Measurements from ENCODE around the gene C16orf78. TPM values are rescaled to one million over a fixed set of nuclear protein-coding genes. Genes with fewer than 3 reads are reported as not detected.

The C16orf78 gene
- total RNA-seq, 1 experiment from 2014 or later, result not detected

GRCh38 chr16:49333259-49333597 lies 40.4 kb upstream of the C16orf78 start:
- BruUV-seq (replicated peaks), result no TSS peak
- no peak overlapping the region for H3K4me2 ChIP-seq

GRCh38 chr16:49335828-49336227 lies 37.8 kb upstream of the C16orf78 start:
- intact Hi-C loops (cut with micrococcal nuclease; ENCODE audit: unreplicated experiment), result no loop called here
- no peaks in the 10 kb centered on the region for H3K9me3 ChIP-seq (ENCODE audit: insufficient read depth, low read depth)
- BruUV-seq (replicated peaks), result no TSS peak
- no peak overlapping the region for H2AFZ ChIP-seq
- H3F3A ChIP-seq (ENCODE audit: insufficient read depth, low read depth), result no peaks in the 10 kb centered on the region
- no peaks in the 10 kb centered on the region for H3K79me2 ChIP-seq (ENCODE audit: low read depth)
- CTCF ChIA-PET, result no interaction called here
- H3K4me3 ChIP-seq, result no peak overlapping the region
- H3K36me3 ChIP-seq (ENCODE audit: low read depth), result no peaks in the 10 kb centered on the region
- no peaks in the 10 kb centered on the region for H3K9me2 ChIP-seq (ENCODE audit: insufficient read depth)
- POLR2A ChIA-PET (ENCODE audit: unreplicated experiment), result no interaction called here
- no peak overlapping the region for H3K4me2 ChIP-seq
- H4K20me1 ChIP-seq (ENCODE audit: insufficient read depth), result no peaks in the 10 kb centered on the region
- no peaks in the 10 kb centered on the region for H3K4me1 ChIP-seq (replicated peaks; ENCODE audit: insufficient read depth)
- H3K27me3 ChIP-seq (ENCODE audit: insufficient read depth, low read depth), result peaks cover 31% of the 10 kb centered on the region
- no peak overlapping the region for H3K27ac ChIP-seq
- no peak for DNase-seq
- no peak for TF ChIP-seq CTCF (conservative IDR thresholded peaks at IDR 0.05)
- no peak for TF ChIP-seq EZH2 (IDR thresholded peaks at IDR 0.05; ENCODE audit: low read depth)

More at GRCh38 chr16:49333259-49333597, 40.4 kb upstream of the C16orf78 start:
- peaks cover 12% of the 10 kb centered on the region; the same call in 1 of the 2 replicates for H3K27me3 ChIP-seq (ENCODE audit: insufficient read depth, low read depth)
- H3K4me1 ChIP-seq (replicated peaks; ENCODE audit: insufficient read depth), result no peaks in the 10 kb centered on the region
- no peaks in the 10 kb centered on the region for H4K20me1 ChIP-seq (ENCODE audit: insufficient read depth)
- H3K79me2 ChIP-seq (ENCODE audit: low read depth), result no peaks in the 10 kb centered on the region
- H3K9me2 ChIP-seq (ENCODE audit: insufficient read depth), result no peaks in the 10 kb centered on the region
- intact Hi-C loops (cut with micrococcal nuclease; ENCODE audit: unreplicated experiment), result no loop called here
- CTCF ChIA-PET, result no interaction called here
- H3K27ac ChIP-seq, result no peak overlapping the region
- H3K36me3 ChIP-seq (ENCODE audit: low read depth), result no peaks in the 10 kb centered on the region
- DNase-seq, result no peak
- no peaks in the 10 kb centered on the region for H3K9me3 ChIP-seq (ENCODE audit: insufficient read depth, low read depth)
- no peak overlapping the region for H3K4me3 ChIP-seq
- H3F3A ChIP-seq (ENCODE audit: insufficient read depth, low read depth), result no peaks in the 10 kb centered on the region
- no peak overlapping the region for H2AFZ ChIP-seq
- TF ChIP-seq CTCF (conservative IDR thresholded peaks at IDR 0.05) (no peak), EZH2 (IDR thresholded peaks at IDR 0.05; ENCODE audit: low read depth) (no peak)
- POLR2A ChIA-PET (ENCODE audit: unreplicated experiment), result no interaction called here

- no peak for TF ChIP-seq CTCF (conservative IDR thresholded peaks at IDR 0.05)
- no peak for TF ChIP-seq EZH2 (IDR thresholded peaks at IDR 0.05; ENCODE audit: low read depth)
- no peaks in the 10 kb centered on the region for H3K9me2 ChIP-seq (ENCODE audit: insufficient read depth)
- no peaks in the 10 kb centered on the region for H3F3A ChIP-seq (ENCODE audit: insufficient read depth, low read depth)
- H3K4me3 ChIP-seq, result no peak overlapping the region
- peaks cover 34% of the 10 kb centered on the region for H3K27me3 ChIP-seq (ENCODE audit: insufficient read depth, low read depth)
- BruUV-seq (replicated peaks), result no TSS peak
- no peaks in the 10 kb centered on the region for H3K4me1 ChIP-seq (replicated peaks; ENCODE audit: insufficient read depth)
- no peaks in the 10 kb centered on the region for H3K36me3 ChIP-seq (ENCODE audit: low read depth)
- no peaks in the 10 kb centered on the region for H3K79me2 ChIP-seq (ENCODE audit: low read depth)
- H3K4me2 ChIP-seq, result no peak overlapping the region
- ChIA-PET POLR2A (ENCODE audit: unreplicated experiment) (no interaction called here), CTCF (no interaction called here)
- H3K27ac ChIP-seq, result no peak overlapping the region
- no peaks in the 10 kb centered on the region for H3K9me3 ChIP-seq (ENCODE audit: insufficient read depth, low read depth)
- intact Hi-C loops (cut with micrococcal nuclease; ENCODE audit: unreplicated experiment), result no loop called here
- DNase-seq, result no peak
- H4K20me1 ChIP-seq (ENCODE audit: insufficient read depth), result no peaks in the 10 kb centered on the region
- no peak overlapping the region for H2AFZ ChIP-seq
These were observed 37.0 kb upstream of the C16orf78 start for GRCh38 chr16:49336581-49336980.

Measured in PC-9 (cell line).